ENCODE measurements around the gene FOXO3.
A peak's percentile ranks its signal among the peaks of the same experiment; 100 is the strongest.
"Not testable (repeated sequence)": the region's sequence is repeated elsewhere in the genome, so short reads cannot be mapped to it uniquely, and the experiment has no call there.

Gene FOXO3

DNA sequence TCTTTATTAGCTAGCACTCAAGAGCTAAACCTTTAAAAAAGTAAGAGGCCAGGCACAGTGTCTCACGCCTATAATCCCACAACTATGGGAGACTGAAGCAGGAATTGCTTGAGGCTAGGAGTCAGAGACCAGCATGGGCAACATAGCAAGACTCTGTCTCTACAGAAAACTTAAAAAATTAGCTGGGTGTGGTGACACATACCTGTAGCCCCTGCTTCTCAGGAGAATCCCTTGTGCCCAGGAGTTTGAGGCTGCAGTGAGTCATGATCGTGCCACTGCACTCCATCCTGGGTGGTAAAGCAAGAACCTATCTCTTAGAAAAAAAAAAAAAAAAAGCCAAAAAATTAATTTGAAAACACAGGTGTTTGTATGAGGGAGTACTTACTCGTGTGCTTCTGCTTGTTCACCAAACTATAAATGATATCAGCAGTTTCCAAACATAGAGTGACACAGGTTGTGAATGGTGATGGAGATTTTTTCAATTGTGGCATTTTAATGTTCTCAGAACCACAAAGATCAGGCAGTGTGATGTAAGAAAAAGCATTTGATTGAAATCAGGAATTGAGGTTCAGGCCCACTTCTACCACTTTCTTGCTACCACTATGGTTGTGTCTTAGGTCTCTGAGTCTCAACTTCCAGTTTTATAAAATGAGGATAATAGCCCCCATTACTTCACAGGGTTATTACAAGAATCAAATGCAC lies 104.9 kb downstream of the FOXO3 start:
- no peak for DNase-seq

DNA sequence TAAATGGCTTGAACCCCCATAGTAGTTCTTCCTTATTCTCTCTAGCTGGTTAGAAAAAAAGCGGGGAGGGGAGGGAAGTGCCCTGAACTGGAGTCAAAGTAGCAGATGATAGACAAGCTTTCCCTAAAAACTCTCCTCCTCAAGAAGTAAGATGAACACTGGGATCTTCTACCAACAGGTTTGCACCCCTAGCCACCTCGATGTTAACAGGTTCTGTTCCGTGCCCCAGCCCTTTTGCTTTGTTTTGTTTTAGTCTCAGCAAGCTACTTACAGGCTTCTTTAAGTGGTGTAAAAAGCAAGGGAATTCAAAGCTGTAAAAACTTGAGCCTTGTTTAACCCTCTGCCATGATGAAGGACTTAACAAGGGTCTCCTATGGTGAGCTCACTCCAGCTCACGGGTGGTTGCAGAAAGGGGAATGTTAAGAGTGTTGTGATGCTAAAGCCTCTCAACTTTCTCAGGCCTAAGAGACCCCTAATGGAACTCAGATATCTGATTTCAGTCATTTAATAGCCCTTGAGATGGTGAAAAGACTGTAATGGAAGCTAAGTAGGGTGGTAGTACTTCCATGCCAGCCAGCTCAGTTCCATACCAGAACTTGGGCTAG lies 106.0 kb downstream of the FOXO3 start:
- DNase-seq, result no peak

DNA sequence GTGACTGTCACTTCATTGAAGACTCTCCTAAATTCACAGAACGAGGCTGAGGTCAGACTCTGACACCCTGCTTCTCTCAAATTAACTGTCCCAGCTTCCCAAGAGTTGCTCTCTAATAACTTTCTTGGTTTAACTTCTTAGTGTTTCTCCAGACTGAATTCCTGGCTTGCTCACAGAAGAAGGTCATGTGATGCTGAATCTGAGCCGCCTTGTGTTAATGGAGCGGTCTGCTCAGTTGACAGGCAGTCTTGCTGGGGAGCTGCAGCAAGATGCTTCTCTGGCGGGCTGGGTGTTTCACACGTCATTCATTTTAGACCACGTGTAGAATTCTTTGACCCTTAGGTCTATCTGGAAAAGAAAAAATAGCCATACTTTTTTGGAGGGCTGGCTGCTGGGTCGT lies 107.3 kb downstream of the FOXO3 start:
- no peak for DNase-seq

DNA sequence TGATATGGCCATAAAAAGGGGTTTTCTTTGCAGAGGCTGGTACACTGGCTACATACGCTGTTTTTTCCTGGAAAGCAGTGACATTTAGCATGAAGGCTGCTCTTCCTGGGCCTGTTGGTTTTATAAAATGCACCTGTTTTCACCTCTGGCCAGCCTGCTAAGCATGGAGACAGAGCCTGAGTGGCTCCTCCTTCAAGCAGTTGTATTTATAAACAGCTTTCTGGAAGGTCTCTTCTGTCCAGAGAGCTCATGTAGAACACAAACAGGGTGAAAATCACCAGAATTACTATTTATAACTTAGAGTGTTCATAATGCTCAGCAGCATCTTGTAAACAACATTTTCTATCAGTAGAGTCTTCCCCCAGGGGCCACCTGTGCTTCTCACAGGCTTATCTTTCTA lies 109.0 kb downstream of the FOXO3 start:
- DNase-seq, result no peak

DNA sequence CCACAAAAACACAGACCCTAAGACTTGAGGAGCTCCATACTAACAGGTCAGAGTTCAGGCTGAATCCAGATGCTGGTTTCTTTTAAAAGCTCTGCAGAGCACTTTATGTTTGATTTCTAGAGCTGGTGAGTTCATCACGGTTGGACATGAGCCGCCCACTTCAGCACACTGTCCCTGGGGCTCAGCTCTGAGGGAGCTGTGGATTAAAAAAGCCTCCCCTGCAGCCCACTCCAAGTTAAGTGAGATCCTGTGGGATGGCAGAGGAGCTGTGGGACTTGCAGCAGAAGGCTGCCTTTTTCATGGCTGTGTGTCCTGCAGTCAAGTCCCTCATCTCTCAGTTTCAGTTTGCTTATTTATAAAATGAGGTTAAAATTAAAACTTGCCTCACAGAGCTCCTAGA lies 110.5 kb downstream of the FOXO3 start:
- DNase-seq, result no peak

DNA sequence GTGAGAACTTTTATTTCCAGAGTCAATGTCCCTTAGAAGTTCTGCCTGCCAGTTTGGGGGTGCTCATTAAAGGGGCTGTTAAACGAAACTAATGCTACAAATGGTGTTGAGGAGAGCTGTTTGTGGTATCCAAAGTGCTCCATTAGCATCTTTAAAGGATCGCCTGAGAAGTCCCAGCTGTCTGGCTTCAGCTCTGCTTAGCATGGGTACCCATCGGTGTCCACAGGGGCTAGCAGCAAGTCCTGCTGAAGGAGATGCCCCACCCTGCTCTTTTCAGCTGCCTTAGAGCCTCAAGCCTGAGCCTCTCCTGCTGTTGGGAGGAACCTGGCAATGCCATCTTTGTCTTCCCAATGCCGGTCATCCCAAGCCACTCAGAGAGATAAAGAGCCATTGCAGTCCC lies 111.1 kb downstream of the FOXO3 start:
- DNase-seq, result no peak

DNA sequence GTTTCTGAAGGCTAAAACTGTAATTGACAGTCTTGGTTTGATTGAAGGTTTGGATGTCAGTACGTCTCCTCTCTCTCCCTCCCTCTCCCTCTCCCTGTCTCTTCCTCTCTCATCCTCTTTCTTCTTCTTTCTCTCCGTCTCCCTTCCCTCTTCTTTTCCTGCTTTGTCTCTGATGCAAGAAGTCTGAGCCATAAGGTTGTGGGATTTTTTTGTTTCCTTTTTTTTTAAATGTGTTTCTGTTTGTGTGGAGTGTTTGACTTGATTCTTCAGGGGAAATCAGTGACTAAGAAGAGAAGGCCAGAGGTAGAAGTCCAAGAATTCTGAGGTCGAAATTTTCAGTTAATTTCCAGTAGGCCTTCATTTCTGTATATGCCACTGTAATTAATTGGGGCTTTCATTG lies 111.9 kb downstream of the FOXO3 start:
- DNase-seq, result no peak

DNA sequence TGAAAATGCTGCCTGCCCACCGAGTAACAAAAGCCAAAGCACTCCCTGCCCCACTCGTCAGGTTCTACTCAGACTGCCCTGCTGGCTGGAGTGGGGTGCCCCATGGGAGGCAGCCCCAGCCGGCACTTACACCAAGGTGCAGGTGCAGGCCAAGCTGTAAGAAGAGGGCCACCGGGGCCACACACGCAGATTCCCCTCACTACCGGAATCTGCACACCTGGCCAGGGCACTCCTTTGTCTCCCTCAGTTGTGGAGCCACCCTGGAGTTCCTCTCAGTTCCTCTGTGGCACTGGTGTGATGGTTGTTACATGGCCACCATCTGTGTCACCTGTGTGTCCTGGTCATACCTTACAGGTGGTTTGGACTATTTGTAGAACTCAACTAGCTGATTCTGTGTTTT lies 112.4 kb downstream of the FOXO3 start:
- no peak for DNase-seq

DNA sequence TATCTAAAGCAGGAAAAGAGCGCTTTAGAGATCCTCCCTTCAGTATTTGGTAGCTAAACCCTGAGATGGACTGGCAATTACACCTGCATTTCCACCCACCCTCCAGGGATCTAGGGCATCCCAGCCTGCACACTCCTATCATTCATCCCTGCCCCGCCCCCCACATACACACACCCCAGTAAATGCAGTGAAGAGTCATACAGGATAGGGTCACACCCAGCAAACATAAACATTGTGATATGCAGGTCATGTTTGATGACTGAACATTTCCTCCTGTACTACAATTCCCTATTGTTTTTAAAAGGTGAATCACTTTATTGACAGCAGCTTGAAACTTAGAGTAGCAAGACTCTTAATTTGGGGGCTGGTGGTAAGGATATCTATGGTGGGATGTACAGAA lies 112.9 kb downstream of the FOXO3 start:
- no peak for DNase-seq

DNA sequence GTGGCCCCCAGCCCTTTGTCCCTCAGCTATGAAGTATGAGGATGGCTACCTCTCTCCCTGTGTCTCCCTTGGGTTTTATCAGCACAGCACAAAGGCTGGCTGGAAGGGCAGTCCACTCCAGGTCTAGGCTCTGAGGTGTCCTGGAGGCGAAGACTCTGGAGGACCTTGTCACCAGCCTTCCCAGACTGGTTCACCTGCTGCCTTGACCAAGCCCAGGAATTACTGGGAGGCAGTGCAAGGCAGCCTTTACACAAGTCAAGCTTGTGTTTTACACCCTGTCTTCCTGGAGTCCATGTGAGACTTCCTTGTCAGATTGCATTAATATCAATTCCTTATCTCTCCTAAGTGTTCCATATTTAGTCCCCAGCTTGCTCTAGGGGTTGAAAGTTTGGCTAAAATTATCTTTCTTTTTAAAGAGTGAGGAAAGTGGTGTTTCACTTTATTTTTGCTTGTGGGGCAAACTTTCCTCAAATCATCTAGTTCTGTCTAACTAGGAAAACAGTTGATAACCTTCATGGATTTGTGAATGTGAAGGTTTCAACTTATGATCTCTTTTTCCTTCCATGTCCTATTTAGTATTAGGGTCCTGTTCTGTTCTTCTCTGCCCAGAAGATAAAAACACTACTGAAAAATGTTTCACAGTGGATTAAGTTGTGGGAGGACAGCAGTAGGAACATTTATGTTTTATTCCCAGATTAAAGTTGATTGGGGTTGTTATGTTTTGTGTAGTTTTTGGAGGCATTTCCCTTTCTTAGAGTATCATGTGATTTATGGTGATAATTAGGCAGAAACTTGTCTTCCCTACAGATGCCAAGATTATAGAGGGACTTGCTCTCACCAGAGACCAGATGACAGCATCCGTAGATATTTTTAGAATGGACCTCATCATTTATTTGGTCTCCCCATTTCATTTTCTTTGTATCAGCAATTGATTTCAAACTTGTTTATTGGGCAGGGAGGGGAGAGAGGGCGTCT lies 114.8 kb downstream of the FOXO3 start:
- DNase-seq, result no peak

DNA sequence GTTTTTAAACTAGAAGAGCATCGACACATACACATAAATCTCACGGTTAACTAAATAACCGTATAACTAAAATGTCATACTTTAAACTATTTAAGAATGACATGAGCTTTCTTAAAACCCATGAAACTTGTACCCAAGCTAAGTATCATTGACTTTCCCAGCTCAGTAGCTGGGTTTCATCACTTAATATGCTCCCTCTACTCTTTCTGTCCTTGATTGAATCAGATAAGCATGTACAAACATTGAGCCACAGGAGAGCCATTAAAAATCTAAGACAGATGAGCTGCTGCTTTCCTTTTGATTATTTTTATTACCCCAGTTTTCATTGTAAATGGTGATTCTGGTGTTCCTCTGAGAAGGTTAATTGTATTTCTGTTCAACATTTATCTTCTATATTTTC lies 115.8 kb downstream of the FOXO3 start:
- no peak for DNase-seq

DNA sequence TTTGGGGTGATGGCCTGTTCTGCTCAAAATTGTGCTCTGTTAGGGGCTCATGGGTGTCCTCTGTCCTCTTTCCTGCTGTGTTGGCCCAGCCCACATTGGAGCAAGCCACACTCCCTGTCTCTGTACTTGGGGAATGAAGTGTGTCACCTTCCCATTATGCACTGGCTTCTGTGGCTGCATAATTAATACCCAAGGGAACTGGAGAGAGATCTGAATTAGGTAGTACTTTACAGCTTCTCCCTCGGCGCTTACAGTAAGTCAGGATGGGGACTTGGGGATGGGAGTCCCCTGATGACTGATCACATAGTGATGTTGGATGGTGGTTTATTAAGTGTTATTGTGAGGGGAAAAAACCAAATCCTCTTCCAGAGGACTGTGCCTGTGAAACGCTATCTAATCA lies 116.6 kb downstream of the FOXO3 start:
- DNase-seq, result no peak

DNA sequence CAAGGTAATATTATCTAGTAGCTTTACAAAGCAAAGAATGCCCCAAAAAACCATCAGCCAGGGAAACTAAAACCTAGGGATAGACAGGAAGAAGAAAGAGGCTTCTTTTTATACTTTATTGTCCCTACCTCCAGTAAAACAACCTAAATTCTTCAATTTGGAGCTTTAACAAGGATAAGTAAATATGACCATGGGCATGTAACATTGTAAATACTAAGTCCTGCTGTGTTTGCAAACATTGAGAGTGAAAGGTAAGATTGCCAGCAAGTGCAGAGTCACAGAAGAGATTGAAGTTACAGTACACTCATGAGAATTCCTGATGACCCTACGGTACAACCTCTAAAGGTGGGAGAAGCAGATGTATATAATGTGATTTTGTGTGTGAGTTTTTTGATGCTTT lies 117.2 kb downstream of the FOXO3 start:
- no peak for DNase-seq

DNA sequence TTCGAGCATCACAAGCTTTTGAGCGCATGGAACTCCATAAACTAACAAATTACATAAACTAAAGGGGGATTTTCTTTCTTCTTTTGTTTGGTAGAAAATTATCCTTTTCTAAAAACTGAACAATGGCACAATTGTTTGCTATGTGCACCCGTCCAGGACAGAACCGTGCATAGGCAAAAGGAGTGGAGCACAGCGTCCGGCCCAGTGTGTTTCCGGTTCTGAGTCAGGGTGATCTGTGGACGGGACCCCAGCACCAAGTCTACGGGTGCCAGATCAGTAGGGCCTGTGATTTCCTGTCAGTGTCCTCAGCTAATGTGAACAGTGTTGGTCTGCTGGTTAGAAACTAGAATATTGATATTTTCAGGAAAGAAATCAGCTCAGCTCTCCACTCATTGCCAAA lies 119.6 kb downstream of the FOXO3 start:
- DNase-seq, result not testable (repeated sequence)

DNA sequence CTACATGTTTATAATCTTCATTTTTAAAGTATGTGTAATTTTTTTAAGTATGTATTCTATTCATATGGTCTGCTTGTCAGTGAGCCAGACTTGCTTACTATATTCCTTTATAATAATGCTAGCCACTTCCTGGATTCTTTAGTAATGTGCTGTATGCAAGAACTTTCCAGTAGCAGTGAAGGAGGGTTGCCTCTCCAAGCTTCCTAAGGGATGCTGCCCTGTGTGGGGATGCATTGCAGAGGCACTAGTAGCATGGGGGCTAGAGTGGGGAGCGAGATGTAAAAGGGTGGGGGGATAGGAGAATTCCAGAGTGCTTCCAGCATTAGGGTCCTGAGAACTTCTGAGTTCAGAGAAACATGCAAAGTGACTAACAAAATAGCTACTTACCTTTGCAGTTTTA lies 121.0 kb downstream of the FOXO3 start:
- DNase-seq, result not testable (repeated sequence)

DNA sequence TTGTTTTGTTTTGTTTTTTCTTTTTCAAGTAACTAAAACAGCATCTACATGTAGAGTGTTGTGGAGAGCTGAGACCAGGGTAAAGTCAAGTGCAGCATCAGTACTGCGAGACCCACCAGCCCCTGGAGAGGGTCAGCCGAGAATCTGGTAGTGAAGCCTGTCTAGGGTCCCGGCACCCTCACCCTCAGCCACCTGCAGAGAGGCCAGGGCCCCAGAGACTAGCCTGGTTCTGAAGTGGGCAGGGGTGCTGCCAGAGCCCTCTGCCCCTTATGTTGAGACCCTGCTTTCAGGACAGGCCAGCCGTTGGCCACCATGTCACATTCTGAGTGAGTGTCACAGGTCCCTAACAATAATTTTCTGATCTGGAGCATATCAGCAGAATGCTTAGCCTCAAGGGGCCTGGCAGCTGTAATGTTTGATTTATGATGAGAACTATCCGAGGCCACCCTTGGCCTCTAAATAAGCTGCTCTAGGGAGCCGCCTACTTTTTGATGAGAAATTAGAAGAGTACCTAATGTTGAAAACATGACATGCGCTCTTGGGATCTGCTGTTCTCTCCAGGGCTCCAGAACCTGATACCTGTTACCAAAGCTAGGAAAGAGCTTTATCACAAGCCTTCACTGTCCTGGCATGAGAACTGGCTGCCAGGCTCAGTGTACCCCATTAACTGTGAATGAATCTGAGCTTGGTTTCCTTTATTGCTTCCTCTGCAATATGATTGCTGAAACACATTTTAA lies 121.8 kb downstream of the FOXO3 start:
- not testable (repeated sequence) for DNase-seq

DNA sequence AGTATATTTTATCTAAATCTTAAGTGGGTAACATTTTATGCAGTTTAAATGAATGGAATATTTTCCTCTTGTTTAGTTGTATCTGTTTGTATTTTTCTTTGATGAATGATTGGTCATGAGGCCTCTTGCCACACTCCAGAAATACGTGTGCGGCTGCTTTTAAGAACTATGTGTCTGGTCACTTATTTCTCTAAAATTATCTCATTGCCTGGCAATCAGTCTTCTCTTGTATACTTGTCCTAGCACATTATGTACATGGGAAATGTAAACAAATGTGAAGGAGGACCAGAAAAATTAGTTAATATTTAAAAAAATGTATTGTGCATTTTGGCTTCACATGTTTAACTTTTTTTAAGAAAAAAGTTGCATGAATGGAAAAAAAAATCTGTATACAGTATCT lies 123.3 kb downstream of the FOXO3 start:
- not testable (repeated sequence) for DNase-seq

DNA sequence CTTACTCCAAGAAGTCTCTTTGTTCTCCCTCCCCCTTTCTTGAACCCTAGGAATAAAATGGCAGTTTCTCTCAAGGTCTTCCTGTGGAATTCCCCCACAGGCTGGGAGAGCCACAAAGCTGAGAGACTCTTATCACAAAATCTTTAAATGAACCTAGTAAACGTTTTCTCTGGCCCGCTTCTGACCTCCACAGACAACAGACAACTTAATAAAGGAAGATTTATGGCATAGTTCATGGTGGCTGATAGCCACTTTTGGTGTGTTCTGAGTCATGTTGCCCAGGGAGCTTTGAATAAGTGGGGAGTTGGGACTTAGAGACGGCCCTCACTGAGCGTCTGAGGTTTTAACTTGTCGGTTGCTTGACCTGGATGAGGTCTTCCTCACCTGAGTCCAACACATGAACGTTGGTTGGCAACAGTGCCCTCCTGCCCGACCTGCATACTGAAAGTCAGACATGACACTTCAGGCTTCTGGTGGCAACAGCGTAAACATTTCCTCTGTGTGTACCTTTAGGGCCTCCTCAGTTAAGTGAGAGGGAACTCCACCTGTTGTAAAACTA lies 124.1 kb downstream of the FOXO3 start:
- peak; percentile 1 for DNase-seq

DNA sequence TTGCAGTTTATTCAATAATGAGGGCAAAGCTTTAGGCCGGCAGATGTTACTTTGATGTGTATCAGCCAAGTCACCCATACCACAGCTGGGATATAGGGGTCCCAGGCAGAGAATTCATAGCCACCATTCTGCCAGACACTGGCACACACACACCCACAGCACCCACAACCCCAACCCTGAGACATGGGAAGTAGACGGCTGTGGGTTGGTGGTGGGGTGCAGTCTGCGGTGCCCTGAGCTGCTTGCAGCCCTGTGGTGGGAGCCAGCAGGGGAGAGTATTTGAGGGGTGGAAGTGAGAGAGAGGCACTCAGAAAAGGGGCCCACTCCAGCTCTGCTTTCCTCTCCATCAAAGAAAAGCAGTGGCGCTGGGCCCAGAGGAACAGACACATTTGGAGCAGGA lies 125.3 kb downstream of the FOXO3 start:
- DNase-seq, result no peak

DNA sequence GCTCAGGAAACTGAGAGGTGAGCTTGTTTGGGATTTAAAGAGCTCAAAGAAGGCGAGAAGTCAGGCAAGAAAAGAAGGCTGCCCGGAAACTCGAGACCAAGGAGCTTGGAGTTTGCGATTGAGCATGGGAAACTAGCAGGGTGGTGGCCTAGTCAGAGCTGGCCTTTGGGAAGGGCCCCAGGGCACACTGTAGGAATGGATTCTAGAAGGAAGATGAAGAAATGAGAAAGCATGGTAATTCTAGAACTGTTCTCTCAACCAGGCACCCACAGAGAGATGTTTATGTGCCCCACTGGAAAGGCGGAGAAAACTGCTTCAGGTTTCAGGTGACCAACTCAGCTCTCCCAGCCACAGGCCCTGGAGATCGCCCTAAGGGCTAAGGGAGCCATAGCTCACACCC lies 126.2 kb downstream of the FOXO3 start:
- DNase-seq, result no peak

DNA sequence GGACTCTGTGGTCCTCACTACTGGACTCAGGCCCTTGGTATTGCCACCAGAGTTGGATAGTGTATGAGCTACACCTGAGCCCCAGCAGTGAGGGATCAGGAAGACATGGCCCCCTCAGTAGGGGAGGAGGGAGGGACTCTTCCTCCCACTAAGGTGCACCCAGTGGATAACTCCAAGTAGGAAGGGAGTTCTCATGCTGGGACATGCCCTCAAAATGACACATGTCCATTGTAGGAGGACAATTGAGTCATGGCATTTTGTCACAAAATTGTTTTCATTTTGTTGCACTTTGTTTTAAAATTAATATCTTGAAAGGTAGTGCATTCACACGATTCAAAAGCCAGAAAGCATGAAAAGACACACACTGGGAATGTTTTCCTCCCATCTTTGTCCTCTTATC lies 127.2 kb downstream of the FOXO3 start:
- DNase-seq, result no peak

DNA sequence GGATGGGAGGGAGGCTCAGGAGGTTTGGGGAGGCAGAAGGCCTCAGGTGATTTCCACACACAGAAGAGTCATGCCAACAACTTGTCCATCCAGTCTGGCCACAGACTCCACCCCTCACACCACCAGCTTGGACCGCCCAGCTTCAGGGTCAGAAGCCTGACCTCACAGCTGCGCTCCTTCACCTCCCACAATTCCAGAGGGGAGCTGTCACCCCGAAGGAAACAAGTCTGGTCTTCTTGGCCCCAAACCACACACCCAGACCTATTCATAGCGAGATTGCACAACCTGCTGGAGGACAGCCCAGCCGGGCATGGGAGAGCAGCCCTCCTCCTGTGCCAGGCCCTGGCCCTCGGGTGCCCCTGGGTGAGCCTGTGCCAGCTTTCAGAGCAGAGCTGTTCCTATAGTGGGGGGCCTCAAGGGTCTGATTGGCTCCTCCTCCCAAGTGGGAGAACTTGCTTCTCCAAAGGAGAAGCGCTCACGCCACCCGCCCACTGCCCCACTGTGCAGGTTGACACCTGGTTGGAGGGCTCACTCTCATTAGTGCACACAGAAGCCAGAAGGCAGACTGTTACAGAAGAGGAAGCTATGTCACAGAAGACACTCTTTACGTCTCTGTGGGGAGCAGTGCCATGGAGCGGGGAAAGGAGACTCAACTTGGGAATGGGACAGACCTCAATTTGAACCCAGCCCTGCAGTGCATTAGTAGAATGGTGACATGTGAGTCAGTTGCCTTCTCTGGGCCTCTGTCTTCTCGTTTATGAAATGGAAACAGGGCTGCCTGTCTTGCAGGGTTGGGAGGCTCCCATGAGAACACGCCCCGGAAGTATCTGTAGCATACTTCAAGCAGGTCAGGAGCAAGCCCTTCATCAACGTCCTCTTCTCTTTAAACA lies 128.8 kb downstream of the FOXO3 start:
- no peak for DNase-seq

Data from CD4-positive, alpha-beta T cell treated with Interleukin-10 for 1 hour (primary cell).